Activated CD4-positive, alpha-beta T cell treated with anti-CD3 and anti-CD28 coated beads, Interleukin-2, Interleukin-6, amounts not matched to agents 100 ng/mL and 50 ng/mL, durations not matched to agents 16 hours and 8 hours (primary cell): ENCODE data around the gene PDGFD.

ENCODE experiments used
- DNase-seq: peaks from one replicate; pipeline ENCODE4 v3.0.0-alpha.2; 2020

PDGFD gene

DNA sequence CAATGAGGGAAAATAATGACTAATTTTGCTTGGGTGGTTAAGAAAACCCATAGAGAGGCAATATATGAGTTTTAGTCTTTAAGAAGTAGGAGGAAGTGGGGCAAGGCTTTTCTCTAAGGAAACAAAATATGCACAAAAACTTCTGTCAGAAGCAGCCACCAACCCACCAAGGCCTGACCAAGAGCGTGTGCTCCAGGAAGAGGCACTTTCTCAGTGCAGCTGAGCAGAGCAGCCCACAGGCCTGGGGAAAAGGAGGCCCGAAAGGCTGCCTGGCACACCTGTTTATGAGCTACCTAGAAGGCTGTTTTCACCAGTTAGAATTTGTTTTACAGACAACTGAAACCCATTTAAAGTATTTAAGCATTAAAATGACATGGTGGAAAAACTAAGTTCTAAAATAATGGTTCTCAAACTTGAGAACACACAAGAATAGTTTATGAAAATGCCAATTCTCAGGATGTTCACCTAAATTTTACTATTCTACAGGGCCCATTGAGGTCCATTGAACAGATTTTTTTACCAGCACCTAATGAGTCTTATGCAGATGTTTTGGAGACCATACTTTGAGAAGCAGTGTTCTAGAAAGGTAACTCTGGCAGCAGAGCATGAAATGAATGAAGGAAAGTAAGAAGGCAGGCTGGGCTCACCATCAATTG lies 288.0 kb downstream of the PDGFD start:
- DNase-seq = no peak

GRCh38 chr11:103872748-103873147 lies 291.2 kb downstream of the PDGFD start:
- no peak for DNase-seq

GRCh38 chr11:103871923-103872551 lies 291.9 kb downstream of the PDGFD start:
- DNase-seq = no peak

GRCh38 chr11:103870821-103871309 lies 293.1 kb downstream of the PDGFD start:
- no peak for DNase-seq

DNA sequence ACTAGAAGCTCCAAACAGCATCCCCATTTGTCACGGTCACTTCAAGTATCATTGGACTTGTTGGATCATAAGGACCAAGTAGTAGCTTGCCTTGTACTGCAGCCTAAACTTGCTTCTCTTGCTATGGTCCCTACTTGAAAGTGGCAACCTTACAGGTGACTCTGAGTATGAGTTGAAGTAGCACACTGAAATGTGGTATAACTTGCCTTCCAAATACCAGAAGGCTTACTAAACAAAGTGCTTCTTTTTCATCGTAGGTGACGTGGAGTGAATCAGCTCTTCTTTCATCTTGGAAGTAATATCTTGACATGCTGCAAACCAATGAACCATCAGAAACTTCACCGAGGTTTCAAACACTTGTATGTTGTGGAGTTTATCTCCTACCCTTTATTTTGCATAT lies 296.5 kb downstream of the PDGFD start:
- DNase-seq = no peak

GRCh38 chr11:103863497-103863896 lies 300.4 kb downstream of the PDGFD start:
- DNase-seq = no peak

GRCh38 chr11:103862802-103863174 lies 301.2 kb downstream of the PDGFD start:
- no peak for DNase-seq

GRCh38 chr11:103862094-103862801 lies 301.7 kb downstream of the PDGFD start:
- DNase-seq = no peak
